ENCODE results near the gene SEC24C. TPM values are rescaled to one million over a fixed set of nuclear protein-coding genes. Genes with fewer than 3 reads are reported as not detected.

The SEC24C gene
- total RNA-seq, 2 donors from 2014 or later: 65.1 to 75.5 TPM

- intact Hi-C loops (cut with DNase I, micrococcal nuclease): no loop called here
- DNase-seq: no peak
- ATAC-seq: no peak
Measured at GRCh38 chr10:73818402-73818801, 74.2 kb downstream of the SEC24C start.

DNA sequence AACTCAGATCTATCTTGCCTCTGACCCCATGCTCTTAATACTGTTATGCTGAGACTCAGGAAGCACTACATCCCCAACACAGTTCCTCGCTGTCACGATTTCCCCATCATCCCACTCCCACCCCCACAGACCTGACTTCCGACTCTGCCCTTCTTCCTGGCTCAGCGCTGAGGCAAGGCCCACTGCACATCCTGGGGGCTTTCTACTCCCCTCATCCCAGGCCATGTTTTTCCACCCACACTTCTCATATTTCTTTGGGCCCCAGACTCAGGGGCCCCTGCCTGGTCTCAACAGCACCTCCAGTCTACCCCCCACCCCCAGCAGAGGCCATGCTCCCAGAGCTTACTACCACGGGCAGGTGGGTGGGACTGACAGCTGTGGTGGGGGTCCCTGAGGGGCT is 74.9 kb downstream of the SEC24C start:
- no peak for ATAC-seq
- DNase-seq: no peak
- intact Hi-C loops (cut with DNase I, micrococcal nuclease): no loop called here

DNA sequence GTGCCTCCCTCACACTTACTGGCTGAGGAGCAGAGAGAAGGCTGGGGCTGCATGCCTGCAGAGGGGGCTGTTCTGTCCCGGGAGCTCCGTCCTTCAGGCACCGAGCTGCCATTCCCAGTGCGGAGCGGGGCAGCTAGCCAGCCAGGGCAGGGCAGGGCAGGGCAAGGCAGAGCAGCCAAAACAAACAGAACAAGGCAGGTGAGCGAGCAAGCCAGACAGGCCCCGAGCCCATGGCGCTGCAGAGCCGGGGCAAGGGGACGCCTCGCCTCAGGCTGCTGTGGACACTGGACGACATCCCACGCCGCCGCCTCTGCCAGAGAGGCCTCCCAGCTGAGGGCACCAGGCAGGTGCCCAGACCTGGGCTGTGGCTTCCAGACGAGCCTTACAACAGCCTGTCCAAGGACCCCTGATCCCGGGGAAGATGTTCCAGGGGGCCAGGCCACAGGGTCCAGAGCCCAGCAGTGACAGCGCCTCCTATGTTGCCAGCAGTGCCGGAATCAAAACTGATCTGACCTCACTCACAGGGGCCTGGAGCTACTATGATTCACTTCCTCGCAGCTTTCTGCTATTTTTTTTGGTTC is 75.4 kb downstream of the SEC24C start:
- DNase-seq (peak; percentile 84 to 86), ATAC-seq (peak; percentile 91)
- intact Hi-C loops (cut with DNase I, micrococcal nuclease): no loop called here

Other genes starting within 250 kb of the SEC24C start
- gene PPP3CB, start 248.3 kb upstream of the SEC24C start, total RNA-seq: 10 to 100 TPM; 28.8 to 29.3 TPM
- gene USP54, start 153.0 kb upstream of the SEC24C start, total RNA-seq: 100 to 1,000 TPM; 111 to 121 TPM
- gene MYOZ1, start 102.9 kb upstream of the SEC24C start, total RNA-seq: not detected
- gene SYNPO2L, start 88.3 kb upstream of the SEC24C start, total RNA-seq: not detected
- 1 to 10 TPM; 8.0 to 9.8 TPM for gene AGAP5, start 46.3 kb upstream of the SEC24C start, total RNA-seq
- gene CHCHD1, start 37.7 kb downstream of the SEC24C start, total RNA-seq: 10 to 100 TPM; 26.0 to 28.5 TPM
- gene ZSWIM8, start 41.2 kb downstream of the SEC24C start, total RNA-seq: 10 to 100 TPM; 60.4 to 67.1 TPM
- 10 to 100 TPM; 21.4 to 24.3 TPM for gene NDST2, start 67.2 kb downstream of the SEC24C start, total RNA-seq
- 10 to 100 TPM; 52.3 to 56.1 TPM for gene CAMK2G, start 130.2 kb downstream of the SEC24C start, total RNA-seq
- 1 to 10 TPM; 3.5 to 7.1 TPM for gene PLAU, start 166.8 kb downstream of the SEC24C start, total RNA-seq